Measurements from ENCODE around the gene DCXR. TPM values are rescaled to one million over a fixed set of nuclear protein-coding genes. Genes with fewer than 3 reads are reported as not detected.

Gene DCXR
- total and polyA plus RNA-seq, 2 of the 13 experiments (the other 11 are each of a cell fraction or from before 2014, with no cell fraction given), result 287 to 311 TPM

- TF ChIP-seq SOX6 (IDR thresholded peaks at IDR 0.05) (no peak), SOX6 (CRISPR knock-in tag; IDR thresholded peaks at IDR 0.05) (peak; percentile 61), ZNF451 (CRISPR knock-in tag; IDR thresholded peaks at IDR 0.05) (0 out of 2 replicates have a peak, but pooled peaks have one; percentile 69), ZNF512B (CRISPR knock-in tag; IDR thresholded peaks at IDR 0.05; ENCODE audit: borderline replicate concordance) (0 out of 2 replicates have a peak, but pooled peaks have one; percentile 20), NKX3-1 (CRISPR knock-in tag; IDR thresholded peaks at IDR 0.05) (peak; percentile 84), DPF2 (CRISPR knock-in tag; IDR thresholded peaks at IDR 0.05; ENCODE audit: borderline replicate concordance, low read depth) (0 out of 2 replicates have a peak, but pooled peaks have one; percentile 12), ZNF773 (CRISPR knock-in tag; IDR thresholded peaks at IDR 0.05; ENCODE audit: borderline replicate concordance) (no peak), MAFF (IDR thresholded peaks at IDR 0.05; ENCODE audit: low read depth, low read length) (no peak), NR1H2 (CRISPR knock-in tag; IDR thresholded peaks at IDR 0.05; ENCODE audit: borderline replicate concordance, low read depth) (no peak), ONECUT2 (CRISPR knock-in tag; IDR thresholded peaks at IDR 0.05) (no peak), ZNF281 (CRISPR knock-in tag; IDR thresholded peaks at IDR 0.05; ENCODE audit: borderline replicate concordance) (peak; percentile 53; the same call in 1 of the 2 replicates), ZNF264 (CRISPR knock-in tag; IDR thresholded peaks at IDR 0.05) (peak; percentile 99)
- TF ChIP-seq, protein P1, sequence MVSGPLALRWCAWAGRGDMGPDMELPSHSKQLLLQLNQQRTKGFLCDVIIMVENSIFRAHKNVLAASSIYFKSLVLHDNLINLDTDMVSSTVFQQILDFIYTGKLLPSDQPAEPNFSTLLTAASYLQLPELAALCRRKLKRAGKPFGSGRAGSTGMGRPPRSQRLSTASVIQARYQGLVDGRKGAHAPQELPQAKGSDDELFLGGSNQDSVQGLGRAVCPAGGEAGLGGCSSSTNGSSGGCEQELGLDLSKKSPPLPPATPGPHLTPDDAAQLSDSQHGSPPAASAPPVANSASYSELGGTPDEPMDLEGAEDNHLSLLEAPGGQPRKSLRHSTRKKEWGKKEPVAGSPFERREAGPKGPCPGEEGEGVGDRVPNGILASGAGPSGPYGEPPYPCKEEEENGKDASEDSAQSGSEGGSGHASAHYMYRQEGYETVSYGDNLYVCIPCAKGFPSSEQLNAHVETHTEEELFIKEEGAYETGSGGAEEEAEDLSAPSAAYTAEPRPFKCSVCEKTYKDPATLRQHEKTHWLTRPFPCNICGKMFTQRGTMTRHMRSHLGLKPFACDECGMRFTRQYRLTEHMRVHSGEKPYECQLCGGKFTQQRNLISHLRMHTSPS (CRISPR knock-in tag; IDR thresholded peaks at IDR 0.05; ENCODE audit: low read depth), result peak; percentile 94
- TF ChIP-seq, protein P2, sequence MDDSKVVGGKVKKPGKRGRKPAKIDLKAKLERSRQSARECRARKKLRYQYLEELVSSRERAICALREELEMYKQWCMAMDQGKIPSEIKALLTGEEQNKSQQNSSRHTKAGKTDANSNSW (CRISPR knock-in tag; IDR thresholded peaks at IDR 0.05; ENCODE audit: borderline replicate concordance), result no peak; the same call in 1 of the 2 replicates
- TF ChIP-seq, protein P3, sequence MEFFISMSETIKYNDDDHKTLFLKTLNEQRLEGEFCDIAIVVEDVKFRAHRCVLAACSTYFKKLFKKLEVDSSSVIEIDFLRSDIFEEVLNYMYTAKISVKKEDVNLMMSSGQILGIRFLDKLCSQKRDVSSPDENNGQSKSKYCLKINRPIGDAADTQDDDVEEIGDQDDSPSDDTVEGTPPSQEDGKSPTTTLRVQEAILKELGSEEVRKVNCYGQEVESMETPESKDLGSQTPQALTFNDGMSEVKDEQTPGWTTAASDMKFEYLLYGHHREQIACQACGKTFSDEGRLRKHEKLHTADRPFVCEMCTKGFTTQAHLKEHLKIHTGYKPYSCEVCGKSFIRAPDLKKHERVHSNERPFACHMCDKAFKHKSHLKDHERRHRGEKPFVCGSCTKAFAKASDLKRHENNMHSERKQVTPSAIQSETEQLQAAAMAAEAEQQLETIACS (CRISPR knock-in tag; IDR thresholded peaks at IDR 0.05), result no peak
Measured at GRCh38 chr17:82003411-82004381, 33.8 kb downstream of the DCXR start (continued).
